ENCODE results near the gene PRDM1.

PRDM1 gene

DNA sequence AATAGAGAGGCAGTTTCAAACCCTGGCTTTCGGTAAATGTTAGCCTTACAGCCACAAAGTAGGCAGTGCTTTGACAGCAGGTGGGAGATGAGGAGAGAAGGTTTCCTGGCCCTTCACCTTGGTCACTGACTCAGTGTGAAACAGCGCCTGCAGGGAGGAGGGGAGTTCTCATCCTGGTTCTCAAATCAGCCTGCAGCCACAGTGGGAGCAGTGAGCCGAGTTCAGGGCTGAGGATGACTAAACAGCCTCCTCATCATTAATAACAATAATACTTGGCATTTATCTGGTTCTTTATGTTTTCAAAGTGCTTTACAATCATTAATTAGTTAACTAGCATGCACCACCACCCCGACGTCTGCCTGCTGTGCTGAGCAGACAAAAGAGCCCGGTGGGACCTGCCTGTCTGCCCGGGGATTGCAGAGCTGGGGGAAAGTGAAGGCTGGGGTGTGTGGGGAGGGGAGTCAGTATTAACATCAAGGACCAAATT is 59.6 kb downstream of the PRDM1 start:
- H3K27ac ChIP-seq (ENCODE audit: low read length), result no peak overlapping the region
- no peak overlapping the region for H3K4me2 ChIP-seq (ENCODE audit: insufficient read depth, low read length)
- no peak for TF ChIP-seq EZH2 (IDR thresholded peaks at IDR 0.05; ENCODE audit: borderline replicate concordance, low read depth, low read length, severe bottlenecking)
- TF ChIP-seq, protein P1, sequence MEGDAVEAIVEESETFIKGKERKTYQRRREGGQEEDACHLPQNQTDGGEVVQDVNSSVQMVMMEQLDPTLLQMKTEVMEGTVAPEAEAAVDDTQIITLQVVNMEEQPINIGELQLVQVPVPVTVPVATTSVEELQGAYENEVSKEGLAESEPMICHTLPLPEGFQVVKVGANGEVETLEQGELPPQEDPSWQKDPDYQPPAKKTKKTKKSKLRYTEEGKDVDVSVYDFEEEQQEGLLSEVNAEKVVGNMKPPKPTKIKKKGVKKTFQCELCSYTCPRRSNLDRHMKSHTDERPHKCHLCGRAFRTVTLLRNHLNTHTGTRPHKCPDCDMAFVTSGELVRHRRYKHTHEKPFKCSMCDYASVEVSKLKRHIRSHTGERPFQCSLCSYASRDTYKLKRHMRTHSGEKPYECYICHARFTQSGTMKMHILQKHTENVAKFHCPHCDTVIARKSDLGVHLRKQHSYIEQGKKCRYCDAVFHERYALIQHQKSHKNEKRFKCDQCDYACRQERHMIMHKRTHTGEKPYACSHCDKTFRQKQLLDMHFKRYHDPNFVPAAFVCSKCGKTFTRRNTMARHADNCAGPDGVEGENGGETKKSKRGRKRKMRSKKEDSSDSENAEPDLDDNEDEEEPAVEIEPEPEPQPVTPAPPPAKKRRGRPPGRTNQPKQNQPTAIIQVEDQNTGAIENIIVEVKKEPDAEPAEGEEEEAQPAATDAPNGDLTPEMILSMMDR (IDR thresholded peaks at IDR 0.05; ENCODE audit: borderline replicate concordance, extremely low read depth, low read length, poor library complexity, severe bottlenecking), result no peak
- no peaks in the 10 kb centered on the region for H3K27me3 ChIP-seq (ENCODE audit: insufficient read depth, low read length, poor library complexity)
- no peaks in the 10 kb centered on the region for H3K9me3 ChIP-seq (ENCODE audit: insufficient read depth, low read length, severe bottlenecking)
- DNase-seq (no peak), ATAC-seq (ENCODE audit: insufficient read depth, low read depth) (no peak)
- H3K9ac ChIP-seq (ENCODE audit: low read depth, low read length), result no peak overlapping the region
- H3K4me3 ChIP-seq (ENCODE audit: low read depth in 1 of 2, low read length in 2 of 2), result no peak overlapping the region
- peaks cover 22% of the 10 kb centered on the region for H3K4me1 ChIP-seq (ENCODE audit: insufficient read depth, low read length)
- H4K20me1 ChIP-seq (ENCODE audit: insufficient read depth, low read length), result no peaks in the 10 kb centered on the region
- H3K79me2 ChIP-seq (ENCODE audit: insufficient read depth, low read length), result no peaks in the 10 kb centered on the region
- H2AFZ ChIP-seq (ENCODE audit: low read depth, low read length), result no peak overlapping the region
- no peaks in the 10 kb centered on the region for H3K36me3 ChIP-seq (ENCODE audit: insufficient read depth, low read length)

DNA sequence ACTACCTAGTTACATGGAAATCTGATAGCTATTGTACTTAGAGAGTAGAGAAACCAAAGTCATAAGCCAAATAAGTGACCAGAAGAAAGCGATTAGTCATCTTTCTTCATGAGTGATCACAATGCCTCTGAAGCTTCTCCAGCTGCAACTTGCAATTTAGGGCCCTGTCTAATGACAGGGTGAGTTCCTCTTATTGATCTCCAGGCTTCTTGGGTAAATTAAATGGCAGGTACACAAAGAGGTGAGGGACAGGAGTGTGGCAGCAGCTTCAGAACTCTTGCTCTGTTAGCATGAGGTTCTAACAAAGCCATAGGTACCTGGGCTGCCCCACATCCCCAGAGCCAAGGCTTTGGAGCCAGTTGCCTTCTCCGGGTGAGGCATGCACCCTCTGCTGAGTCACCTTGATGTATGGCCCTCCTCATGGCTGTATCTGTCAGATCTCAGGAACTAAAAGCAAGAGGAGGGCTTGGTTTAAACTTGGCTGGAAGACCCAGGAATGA is 60.8 kb downstream of the PRDM1 start:
- Histone ChIP-seq H4K20me1 (ENCODE audit: insufficient read depth, low read length) (no peaks in the 10 kb centered on the region), H3K9ac (ENCODE audit: low read depth, low read length) (no peak overlapping the region), H2AFZ (ENCODE audit: low read depth, low read length) (no peak overlapping the region), H3K4me2 (ENCODE audit: insufficient read depth, low read length) (no peak overlapping the region), H3K4me1 (ENCODE audit: insufficient read depth, low read length) (peaks cover 14% of the 10 kb centered on the region), H3K79me2 (ENCODE audit: insufficient read depth, low read length) (no peaks in the 10 kb centered on the region), H3K27me3 (ENCODE audit: insufficient read depth, low read length, poor library complexity) (no peaks in the 10 kb centered on the region), H3K36me3 (ENCODE audit: insufficient read depth, low read length) (no peaks in the 10 kb centered on the region), H3K9me3 (ENCODE audit: insufficient read depth, low read length, severe bottlenecking) (no peaks in the 10 kb centered on the region), H3K4me3 (ENCODE audit: low read depth in 1 of 2, low read length in 2 of 2) (no peak overlapping the region), H3K27ac (ENCODE audit: low read length) (no peak overlapping the region)
- TF ChIP-seq, protein P1 (IDR thresholded peaks at IDR 0.05; ENCODE audit: borderline replicate concordance, extremely low read depth, low read length, poor library complexity, severe bottlenecking), result no peak
- no peak for TF ChIP-seq EZH2 (IDR thresholded peaks at IDR 0.05; ENCODE audit: borderline replicate concordance, low read depth, low read length, severe bottlenecking)
- ATAC-seq (ENCODE audit: insufficient read depth, low read depth), result no peak
- DNase-seq, result no peak

DNA sequence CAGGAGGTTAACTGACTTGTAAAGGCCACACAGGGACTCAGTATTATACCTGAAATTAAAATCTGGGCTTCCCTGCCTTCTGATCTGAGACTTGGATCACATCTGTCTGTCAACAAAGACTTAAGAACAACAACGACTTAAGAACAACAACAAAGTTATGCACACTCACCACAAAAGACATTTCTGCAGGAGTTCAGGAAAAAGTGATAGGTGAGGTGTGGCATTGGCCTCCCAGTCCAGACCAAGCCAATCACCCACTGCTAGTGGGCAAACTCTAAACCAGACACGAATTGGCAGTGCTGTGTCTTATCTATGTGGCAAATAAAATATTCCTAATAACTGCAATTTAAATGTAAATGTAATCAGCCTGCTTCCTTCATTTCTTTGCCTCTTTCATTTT is 61.3 kb downstream of the PRDM1 start:
- no peaks in the 10 kb centered on the region for H3K36me3 ChIP-seq (ENCODE audit: insufficient read depth, low read length)
- H3K79me2 ChIP-seq (ENCODE audit: insufficient read depth, low read length), result no peaks in the 10 kb centered on the region
- H2AFZ ChIP-seq (ENCODE audit: low read depth, low read length), result no peak overlapping the region
- H3K27ac ChIP-seq (ENCODE audit: low read length), result no peak overlapping the region
- no peak overlapping the region for H3K4me3 ChIP-seq (ENCODE audit: low read depth in 1 of 2, low read length in 2 of 2)
- H3K4me1 ChIP-seq (ENCODE audit: insufficient read depth, low read length), result peaks cover 8% of the 10 kb centered on the region; the same call in 1 of the 2 replicates
- H4K20me1 ChIP-seq (ENCODE audit: insufficient read depth, low read length), result no peaks in the 10 kb centered on the region
- ATAC-seq (ENCODE audit: insufficient read depth, low read depth) (no peak), DNase-seq (no peak)
- no peak overlapping the region for H3K9ac ChIP-seq (ENCODE audit: low read depth, low read length)
- H3K9me3 ChIP-seq (ENCODE audit: insufficient read depth, low read length, severe bottlenecking), result no peaks in the 10 kb centered on the region
- TF ChIP-seq EZH2 (IDR thresholded peaks at IDR 0.05; ENCODE audit: borderline replicate concordance, low read depth, low read length, severe bottlenecking), result no peak
- TF ChIP-seq, protein P1 (IDR thresholded peaks at IDR 0.05; ENCODE audit: borderline replicate concordance, extremely low read depth, low read length, poor library complexity, severe bottlenecking), result no peak
- no peaks in the 10 kb centered on the region for H3K27me3 ChIP-seq (ENCODE audit: insufficient read depth, low read length, poor library complexity)
- H3K4me2 ChIP-seq (ENCODE audit: insufficient read depth, low read length), result no peak overlapping the region

All from DND-41 (cell line).